BLaER1 treated with 17β-estradiol and CSF1 and Interleukin-3, amounts not matched to agents 10 nM and 100 nM (cell line): ENCODE data around the gene WDR36.

Source experiments
- H3K27ac ChIP-seq, 11 experiments: shearing (Covaris generic); formaldehyde crosslinking; 2 replicates each; pipeline ENCODE4 v1.8.1; 2022
- H3K27me3 ChIP-seq, 11 experiments: shearing (Covaris generic); formaldehyde crosslinking; 2 replicates each; pipeline ENCODE4 v1.8.1; 2022
- H3K36me3 ChIP-seq, 11 experiments: shearing (Covaris generic); formaldehyde crosslinking; 2 replicates each; pipeline ENCODE4 v1.8.1; 2022
- H3K4me1 ChIP-seq, 10 experiments: shearing (Covaris generic); formaldehyde crosslinking; 2 replicates each; pipeline ENCODE4 v1.8.1; 2022
- H3K4me2 ChIP-seq, 11 experiments: shearing (Covaris generic); formaldehyde crosslinking; 2 replicates each; pipeline ENCODE4 v1.8.1; 2022
- H3K4me3 ChIP-seq, 10 experiments: shearing (Covaris generic); formaldehyde crosslinking; 2 replicates each; pipeline ENCODE4 v1.8.1; 2022
- H3K9ac ChIP-seq, 11 experiments: shearing (Covaris generic); formaldehyde crosslinking; 2 replicates each; pipeline ENCODE4 v1.8.1; 2022
- H3K9me3 ChIP-seq, 11 experiments: shearing (Covaris generic); formaldehyde crosslinking; replicated peaks in 1 of 11; 2 replicates each; pipeline ENCODE4 v1.8.1; 2022
- H4K20me1 ChIP-seq, 11 experiments: shearing (Covaris generic); formaldehyde crosslinking; 2 replicates each; pipeline ENCODE4 v1.8.1; 2022
- Cebpa-rat ChIP-seq, 11 experiments: shearing (Covaris generic); IDR thresholded peaks; 2 replicates each; pipeline ENCODE4 v1.8.1; 2022

Gene WDR36

DNA sequence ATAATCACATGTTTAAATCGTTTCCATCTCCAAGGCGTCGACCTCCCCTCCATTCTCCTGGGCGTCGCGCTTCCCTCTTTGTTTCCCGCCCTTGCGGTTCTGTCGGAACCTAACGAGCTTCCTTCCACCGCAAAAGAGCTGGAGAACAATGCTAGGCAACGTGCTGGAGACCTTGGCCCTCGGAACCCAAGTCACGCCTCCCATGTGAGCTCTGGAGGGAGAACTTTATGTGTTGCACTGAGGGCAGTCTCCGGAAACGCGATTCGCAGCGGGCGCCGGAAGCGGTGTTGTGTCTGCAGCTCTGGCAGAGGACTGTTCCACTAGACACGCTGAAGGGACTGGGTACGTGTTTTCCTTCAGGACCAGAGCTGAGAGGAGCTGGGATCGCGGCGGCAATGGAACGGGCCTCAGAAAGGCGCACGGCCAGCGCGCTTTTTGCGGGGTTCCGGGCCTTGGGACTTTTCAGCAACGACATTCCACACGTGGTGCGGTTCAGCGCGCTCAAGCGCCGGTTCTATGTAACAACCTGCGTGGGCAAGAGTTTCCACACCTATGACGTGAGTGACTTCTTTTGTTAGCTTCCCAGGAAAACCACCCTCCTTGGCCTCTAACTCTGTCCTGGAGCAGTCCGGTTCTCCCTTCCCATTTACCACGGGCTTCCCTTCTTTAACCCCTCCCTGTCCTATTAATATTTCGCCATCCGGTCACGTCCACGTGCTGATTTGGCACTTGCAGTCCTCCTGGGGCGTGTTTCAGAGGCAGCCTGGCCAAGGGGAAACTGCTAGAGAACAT lies at the start of gene WDR36:
WDR36 (plus strand) TSS at position 287 of the 792 bp plus-strand sequence; CDS start at position 396, 109 bp downstream.
- 0 out of 22 replicates have a peak, but pooled peaks of 1 of the 11 experiments have one; percentile 14 for TF ChIP-seq Cebpa-rat (IDR thresholded peaks at IDR 0.05)
- Histone ChIP-seq H4K20me1 (peaks cover 0 to 49% (median 45%) of the 10 kb centered on the region in 11 experiments; a peak in 16 of 22 replicates), H3K27ac (peak within 1 kb of the TSS; percentile 65 to 95 (median 90); a peak in 21 of 22 replicates), H3K4me2 (peak within 1 kb of the TSS; percentile 68 to 98 (median 87)), H3K4me3 (peak within 1 kb of the TSS; percentile 72 to 98 (median 88)), H3K4me1 (peaks cover 12 to 42% (median 16%) of the 10 kb centered on the region in 10 experiments), H3K36me3 (peaks cover 16 to 36% (median 29%) of the 10 kb centered on the region in 11 experiments), H3K27me3 (no peaks in the 10 kb centered on the region), H3K9ac (peak within 1 kb of the TSS; percentile 75 to 96 (median 90)), H3K9me3 (peaks cover 0 to 6% (median 0%) of the 10 kb centered on the region in 11 experiments; a peak in 3 of 22 replicates)

DNA sequence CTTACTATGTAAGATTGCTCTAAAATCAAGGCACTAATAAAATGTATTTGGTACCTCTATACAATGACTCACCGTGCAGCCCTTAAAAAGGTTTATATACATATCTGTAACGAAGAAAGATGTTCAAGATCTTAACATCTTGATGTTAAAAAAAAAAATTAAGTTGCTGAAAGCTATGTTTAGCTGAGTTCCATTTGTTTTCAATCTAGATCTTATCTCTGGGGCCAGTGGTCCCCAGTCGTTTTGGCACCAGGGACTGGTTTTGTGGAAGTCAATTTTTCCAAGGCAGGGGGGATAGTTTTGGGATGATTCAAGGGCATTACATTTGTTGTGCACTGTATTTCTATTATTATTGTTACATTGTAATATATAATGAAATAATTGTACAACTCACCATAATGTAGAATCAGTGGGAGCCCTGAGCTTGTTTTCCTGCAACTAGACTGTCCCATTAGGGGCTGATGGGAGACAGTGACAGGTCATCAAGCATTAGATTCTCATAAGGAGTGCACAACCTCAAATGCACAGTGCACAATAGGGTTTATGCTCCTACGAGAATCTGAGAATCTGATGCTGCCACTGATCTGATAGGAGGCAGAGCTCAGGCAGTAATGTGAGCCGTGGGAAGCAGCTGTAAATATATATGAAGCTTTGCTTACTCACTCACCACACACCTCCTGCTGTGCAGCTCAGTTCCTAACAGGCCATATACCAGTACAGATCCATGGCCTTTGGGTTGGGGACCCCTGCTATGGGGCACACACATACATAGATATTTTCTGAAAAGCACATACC lies 48.2 kb upstream of the WDR36 start:
- H3K9ac ChIP-seq, result no peak overlapping the region
- 0 out of 22 replicates have a peak overlapping the region, but pooled peaks of 1 of the 11 experiments have one; percentile 6 for H3K4me2 ChIP-seq
- H3K27me3 ChIP-seq, result no peaks in the 10 kb centered on the region
- H3K36me3 ChIP-seq, result no peaks in the 10 kb centered on the region
- no peak overlapping the region for H3K4me3 ChIP-seq
- H3K4me1 ChIP-seq, result peaks cover 0 to 8% (median 0%) of the 10 kb centered on the region in 10 experiments; a peak in 1 of 20 replicates
- no peaks in the 10 kb centered on the region for H3K9me3 ChIP-seq
- TF ChIP-seq Cebpa-rat (IDR thresholded peaks at IDR 0.05), result no peak
- no peaks in the 10 kb centered on the region for H4K20me1 ChIP-seq
- H3K27ac ChIP-seq, result no peak overlapping the region

DNA sequence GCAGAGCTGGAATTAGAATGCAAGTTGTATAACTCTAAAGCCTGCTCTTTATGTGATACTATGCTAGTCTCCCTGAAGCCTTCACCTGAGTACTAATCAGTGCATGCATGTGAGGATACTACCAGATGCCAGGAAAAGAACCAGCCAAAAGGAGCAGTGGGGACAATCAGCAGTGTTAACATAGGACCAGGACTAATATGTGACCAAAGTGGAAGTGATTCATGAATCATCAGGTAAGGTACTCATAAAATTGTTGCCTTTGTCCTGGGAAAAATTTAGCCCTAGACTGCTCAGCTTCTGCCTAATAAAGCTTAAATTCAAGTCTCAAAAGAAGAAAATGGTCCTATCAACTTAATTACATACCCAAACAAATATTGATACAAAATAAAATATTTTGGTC lies 34.1 kb upstream of the WDR36 start:
- no peak for TF ChIP-seq Cebpa-rat (IDR thresholded peaks at IDR 0.05)
- Histone ChIP-seq H3K27ac (no peak overlapping the region), H3K4me1 (no peaks in the 10 kb centered on the region), H3K27me3 (no peaks in the 10 kb centered on the region), H3K36me3 (no peaks in the 10 kb centered on the region), H3K4me3 (no peak overlapping the region), H4K20me1 (no peaks in the 10 kb centered on the region), H3K4me2 (no peak overlapping the region), H3K9me3 (peaks cover 0 to 5% (median 0%) of the 10 kb centered on the region in 11 experiments; a peak in 2 of 22 replicates), H3K9ac (no peak overlapping the region)

DNA sequence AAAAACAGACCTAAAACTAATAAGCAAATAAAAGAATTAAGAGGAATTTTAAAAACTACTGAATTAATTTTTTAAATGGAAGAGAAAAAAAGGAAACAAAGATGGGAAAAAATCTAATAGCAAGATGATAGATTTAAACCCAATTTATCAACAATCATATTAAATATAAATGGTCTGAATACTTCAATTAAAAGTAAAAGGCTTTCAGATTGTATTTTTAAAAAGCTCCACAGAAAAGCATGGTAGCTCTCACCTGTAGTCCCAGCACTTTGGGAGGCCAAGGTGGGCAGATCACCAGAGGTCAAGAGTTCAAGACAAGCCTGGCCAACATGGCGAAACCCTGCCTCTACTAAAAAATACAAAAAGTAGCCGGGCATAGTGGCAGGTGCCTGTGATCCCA lies 32.0 kb upstream of the WDR36 start:
- H3K4me3 ChIP-seq, result no peak overlapping the region
- no peak overlapping the region for H3K27ac ChIP-seq
- H3K36me3 ChIP-seq, result no peaks in the 10 kb centered on the region
- TF ChIP-seq Cebpa-rat (IDR thresholded peaks at IDR 0.05), result no peak
- peaks cover 0 to 5% (median 0%) of the 10 kb centered on the region in 11 experiments; a peak in 2 of 22 replicates for H3K9me3 ChIP-seq
- H3K4me2 ChIP-seq, result no peak overlapping the region
- no peaks in the 10 kb centered on the region for H3K4me1 ChIP-seq
- H3K9ac ChIP-seq, result no peak overlapping the region
- H4K20me1 ChIP-seq, result no peaks in the 10 kb centered on the region
- H3K27me3 ChIP-seq, result no peaks in the 10 kb centered on the region

DNA sequence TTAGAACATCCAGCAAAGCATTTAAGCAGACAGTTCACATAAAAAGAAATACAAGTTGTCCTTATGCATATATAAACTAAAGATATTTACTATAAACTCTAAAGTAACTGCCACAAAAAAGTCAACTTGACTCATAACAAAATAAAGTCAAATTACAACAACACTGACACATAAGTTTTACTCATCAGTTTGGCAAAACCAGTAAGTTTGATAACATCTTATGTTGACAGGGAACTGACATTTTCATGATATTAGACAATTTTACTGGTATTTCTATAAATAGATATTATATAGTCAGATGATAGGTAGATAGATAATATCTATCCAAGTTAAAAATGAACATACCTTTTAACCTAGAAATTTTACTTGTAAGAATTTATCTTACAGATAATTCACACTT lies 30.5 kb upstream of the WDR36 start:
- H3K27me3 ChIP-seq, result no peaks in the 10 kb centered on the region
- H3K36me3 ChIP-seq, result no peaks in the 10 kb centered on the region
- no peak for TF ChIP-seq Cebpa-rat (IDR thresholded peaks at IDR 0.05)
- no peak overlapping the region for H3K4me3 ChIP-seq
- peaks cover 0 to 5% (median 0%) of the 10 kb centered on the region in 11 experiments; a peak in 2 of 22 replicates for H3K9me3 ChIP-seq
- no peak overlapping the region for H3K4me2 ChIP-seq
- H3K27ac ChIP-seq, result no peak overlapping the region
- H3K9ac ChIP-seq, result no peak overlapping the region
- peaks cover 0 to 3% (median under 1%) of the 10 kb centered on the region in 10 experiments; a peak in 9 of 20 replicates for H3K4me1 ChIP-seq
- H4K20me1 ChIP-seq, result no peaks in the 10 kb centered on the region

DNA sequence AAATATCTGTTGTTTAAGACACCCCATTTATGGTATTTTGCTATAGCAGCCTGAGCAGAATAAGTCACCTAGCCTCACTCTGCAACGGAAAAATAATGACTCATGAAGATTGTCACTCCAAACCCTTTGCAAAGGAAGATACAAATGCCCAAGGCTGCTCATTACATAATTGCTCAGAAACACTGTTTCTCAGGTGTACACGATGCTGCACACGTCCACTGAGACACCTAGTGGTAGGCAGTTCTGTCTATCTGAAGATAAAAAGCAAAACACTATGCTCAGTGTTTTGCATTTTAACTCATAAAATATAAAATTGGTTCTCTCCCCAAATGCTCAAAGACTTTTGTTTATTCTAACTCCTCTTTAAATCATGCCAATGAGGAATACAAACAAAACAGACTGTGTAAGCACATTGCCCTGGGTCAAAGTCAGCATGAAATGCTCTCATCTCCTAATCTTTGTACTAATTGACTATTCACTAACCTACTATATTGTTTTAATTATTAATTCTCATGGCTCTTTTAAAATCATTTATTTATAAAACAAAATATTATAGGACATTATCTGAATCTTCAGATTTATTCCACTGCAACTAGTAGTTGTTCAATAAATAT lies 28.3 kb upstream of the WDR36 start:
- Histone ChIP-seq H3K27ac (no peak overlapping the region), H4K20me1 (no peaks in the 10 kb centered on the region), H3K27me3 (no peaks in the 10 kb centered on the region), H3K4me3 (no peak overlapping the region), H3K9me3 (peaks cover 0 to 5% (median 0%) of the 10 kb centered on the region in 11 experiments; a peak in 2 of 22 replicates), H3K9ac (no peak overlapping the region), H3K4me1 (peaks cover 0 to 15% (median 12%) of the 10 kb centered on the region in 10 experiments; a peak in 15 of 20 replicates), H3K36me3 (no peaks in the 10 kb centered on the region), H3K4me2 (no peak overlapping the region)
- TF ChIP-seq Cebpa-rat (IDR thresholded peaks at IDR 0.05), result no peak

DNA sequence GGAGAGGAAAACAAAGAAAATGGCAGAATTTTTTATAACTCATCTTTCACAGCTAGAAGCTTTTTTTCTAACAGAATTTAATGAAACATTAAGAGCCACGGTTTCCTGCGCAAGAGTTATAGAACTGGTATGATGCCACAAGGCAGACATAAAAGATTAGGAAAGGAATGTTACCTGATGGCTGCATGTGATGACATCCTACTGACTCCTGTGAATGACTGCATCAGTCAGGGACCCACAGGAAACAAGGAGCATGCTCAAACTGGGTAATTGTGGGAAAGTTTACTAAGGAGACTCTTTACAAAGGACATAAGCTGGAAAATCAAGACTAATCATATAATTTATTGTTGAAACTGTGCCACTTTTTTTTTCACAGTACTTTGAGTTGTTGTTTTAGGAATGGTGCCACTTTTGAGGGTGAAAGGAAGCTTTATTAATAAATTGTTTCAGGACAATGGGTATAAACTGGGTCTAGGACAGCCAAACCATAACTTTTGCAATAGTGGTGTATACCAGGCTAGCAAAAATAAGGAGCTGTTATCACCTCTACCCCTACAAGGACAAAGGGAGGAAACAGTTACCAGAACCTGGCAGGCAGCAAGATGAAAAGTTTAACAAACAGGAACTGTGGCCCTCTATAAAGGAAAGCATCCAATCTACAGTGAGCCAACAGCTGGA lies 25.7 kb upstream of the WDR36 start:
- Histone ChIP-seq H3K27me3 (no peaks in the 10 kb centered on the region), H3K9me3 (no peaks in the 10 kb centered on the region), H3K27ac (no peak overlapping the region), H3K9ac (no peak overlapping the region), H3K4me3 (no peak overlapping the region), H3K4me2 (peak overlapping the region in 8 of 11 experiments; percentile 14 to 63 (median 46); a peak in 10 of 22 replicates), H3K4me1 (peaks cover 0 to 15% (median 12%) of the 10 kb centered on the region in 10 experiments; a peak in 15 of 20 replicates), H4K20me1 (no peaks in the 10 kb centered on the region), H3K36me3 (no peaks in the 10 kb centered on the region)
- TF ChIP-seq Cebpa-rat (IDR thresholded peaks at IDR 0.05), result no peak

DNA sequence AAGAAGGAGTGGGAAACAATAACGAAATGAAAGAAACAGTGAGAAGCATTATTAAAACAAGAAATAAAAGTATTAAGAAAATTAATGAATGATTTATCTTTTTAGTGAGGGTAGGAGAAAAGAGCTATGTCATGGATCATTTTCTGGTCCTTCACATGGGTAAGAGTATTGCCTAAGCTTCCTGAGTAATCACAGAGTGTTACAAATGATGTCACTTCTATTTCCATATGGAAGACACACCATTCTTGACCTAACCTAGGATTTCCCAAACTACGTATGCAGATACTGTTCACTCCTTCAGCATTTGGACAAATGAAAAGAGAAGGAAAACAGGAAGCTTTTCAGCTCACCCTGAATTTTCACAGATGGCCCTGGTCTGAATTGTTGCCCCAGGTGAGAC lies 23.9 kb upstream of the WDR36 start:
- Histone ChIP-seq H3K36me3 (no peaks in the 10 kb centered on the region), H3K27me3 (peaks cover 0 to 9% (median under 1%) of the 10 kb centered on the region in 11 experiments; a peak in 4 of 22 replicates), H3K4me1 (peaks cover 0 to 22% (median 16%) of the 10 kb centered on the region in 10 experiments; a peak in 16 of 20 replicates), H3K4me2 (no peak overlapping the region), H3K9me3 (no peaks in the 10 kb centered on the region), H3K27ac (no peak overlapping the region), H3K4me3 (no peak overlapping the region), H4K20me1 (no peaks in the 10 kb centered on the region), H3K9ac (no peak overlapping the region)
- no peak for TF ChIP-seq Cebpa-rat (IDR thresholded peaks at IDR 0.05)
